Measurements from ENCODE around the gene SLC38A4. TPM values are rescaled to one million over a fixed set of nuclear protein-coding genes. Genes with fewer than 3 reads are reported as not detected.

SLC38A4 gene
- total and polyA plus RNA-seq, 2 of the 8 experiments (the other 6 are each of a cell fraction or from before 2014, with no cell fraction given) = 6.7 to 15.4 TPM

DNA sequence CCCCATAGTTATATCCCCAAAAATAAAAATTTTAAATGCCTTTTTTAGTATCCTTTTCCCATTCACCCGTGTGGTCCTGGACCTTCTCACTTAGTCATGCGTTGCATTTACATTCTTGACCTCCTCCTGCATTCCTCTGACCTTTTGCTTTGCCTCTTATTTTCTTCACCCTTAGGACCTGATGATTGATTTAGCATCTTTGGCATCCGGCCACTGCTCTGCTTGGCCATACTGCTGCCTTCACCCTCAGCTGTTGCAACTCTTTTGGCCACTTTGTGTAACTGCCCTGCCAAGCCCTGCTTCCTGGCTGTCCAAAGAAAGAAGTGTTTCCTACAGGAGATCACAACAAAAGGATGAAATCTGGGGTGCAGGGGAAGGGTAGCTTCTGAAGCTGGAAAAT, 48.8 kb upstream of the SLC38A4 start:
- DNase-seq (ENCODE audit: low read depth in 1 of 2, low spot score in 2 of 2) (no peak), FAIRE-seq (no peak)
- Histone ChIP-seq H2BK20ac (ENCODE audit: low read length) (no peak overlapping the region), H3K79me2 (ENCODE audit: control insufficient read depth in 1 of 2, insufficient read depth in 2 of 2, low read length in 2 of 2) (no peaks in the 10 kb centered on the region), H3K14ac (ENCODE audit: insufficient read length) (no peak overlapping the region), H3K4me1 (replicated peaks in 1 of 4; ENCODE audit: control insufficient read depth in 3 of 4, insufficient read depth in 4 of 4, low read length in 3 of 4) (no peaks in the 10 kb centered on the region), H3K79me1 (ENCODE audit: low read depth, low read length) (no peaks in the 10 kb centered on the region), H4K91ac (replicated peaks; ENCODE audit: insufficient read length, low read length) (no peak overlapping the region), H3K56ac (replicated peaks; ENCODE audit: insufficient read length, low read depth, low read length) (no peak overlapping the region), H2AK5ac (ENCODE audit: low read depth, low read length) (no peak overlapping the region), H3K36me3 (ENCODE audit: control insufficient read depth in 2 of 4, insufficient read depth in 4 of 4, low read length in 3 of 4) (no peaks in the 10 kb centered on the region), H3K27ac (ENCODE audit: low read depth, low read length) (no peak overlapping the region), H2BK120ac (replicated peaks; ENCODE audit: low read depth, low read length) (no peak overlapping the region), H3K23ac (ENCODE audit: insufficient read length) (no peak overlapping the region), H2BK12ac (ENCODE audit: low read depth, low read length) (no peak overlapping the region), H3K4me3 (ENCODE audit: extremely low read depth in 1 of 4, insufficient read depth in 2 of 4, low read depth in 3 of 4, low read length in 4 of 4) (no peak overlapping the region), H3K9me3 (ENCODE audit: insufficient read depth in 2 of 2, low read depth in 1 of 2, low read length in 1 of 2) (peaks cover 7 to 16% of the 10 kb centered on the region in 2 experiments; a peak in 3 of 4 replicates), H3K4ac (replicated peaks; ENCODE audit: insufficient read length, low read depth, low read length) (no peak overlapping the region), H4K8ac (ENCODE audit: extremely low read depth, insufficient read depth, low read length) (no peak overlapping the region), H4K5ac (ENCODE audit: insufficient read length, low read depth, low read length) (no peak overlapping the region), H2AFZ (ENCODE audit: low read length) (no peak overlapping the region), H3K23me2 (ENCODE audit: low read depth, low read length) (no peaks in the 10 kb centered on the region), H3K4me2 (ENCODE audit: insufficient read depth in 1 of 2, low read depth in 2 of 2, low read length in 2 of 2) (no peak overlapping the region), H3K27me3 (replicated peaks in 1 of 4; ENCODE audit: control insufficient read depth in 3 of 4, extremely low read depth in 1 of 4, insufficient read depth in 3 of 4, low read length in 3 of 4) (no peaks in the 10 kb centered on the region), H3K9ac (replicated peaks in 1 of 4; ENCODE audit: extremely low read depth in 1 of 4, low read depth in 3 of 4, low read length in 3 of 4) (no peak overlapping the region), H2BK15ac (ENCODE audit: low read length) (no peak overlapping the region), H2BK5ac (ENCODE audit: low read depth, low read length) (no peak overlapping the region), H3K18ac (ENCODE audit: extremely low read depth, low read length) (no peak overlapping the region), H4K20me1 (replicated peaks in 1 of 2; ENCODE audit: control insufficient read depth in 1 of 2, insufficient read depth in 2 of 2, low read length in 2 of 2) (no peaks in the 10 kb centered on the region)
- ChIA-PET CTCF (ENCODE audit: partially characterized antibody) (no interaction called here), POLR2A (ENCODE audit: partially characterized antibody) (no interaction called here)
- 86% methylated on average over 3 of the region's 3 CpGs; no CpG with 5 or more reads in 1 of the 2 experiments for WGBS, 2 experiments (ENCODE audit: extremely low coverage in 1 of 2, insufficient coverage in 1 of 2, insufficient read length in 1 of 2, insufficient replicate concordance in 2 of 2, low coverage in 1 of 2, low lambda C conversion rate in 2 of 2, missing lambda C conversion rate in 1 of 2)
- TF ChIP-seq, protein P1, sequence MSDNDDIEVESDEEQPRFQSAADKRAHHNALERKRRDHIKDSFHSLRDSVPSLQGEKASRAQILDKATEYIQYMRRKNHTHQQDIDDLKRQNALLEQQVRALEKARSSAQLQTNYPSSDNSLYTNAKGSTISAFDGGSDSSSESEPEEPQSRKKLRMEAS (IDR thresholded peaks at IDR 0.05) = no peak
- no peak for TF ChIP-seq POU5F1 (IDR thresholded peaks at IDR 0.05; ENCODE audit: low read depth, low read length)
- no peak for TF ChIP-seq SRF (IDR thresholded peaks at IDR 0.05; ENCODE audit: low read depth, low read length)
- no peak for TF ChIP-seq GTF2F1 (IDR thresholded peaks at IDR 0.05; ENCODE audit: borderline replicate concordance, low read depth, low read length)
